Ovary (tissue), 9 donors: ENCODE data around the gene DCAF6. TPM values are rescaled to one million over a fixed set of nuclear protein-coding genes. Genes with fewer than 3 reads are reported as not detected.

ENCODE experiments used
- DNase-seq, 5 donors: peaks; one replicate each; pipeline ENCODE4 v3.0.0-alpha.2; 2019 to 2020
- H3K27ac ChIP-seq, 2 donors: fragments of 200-600 bp; one replicate each; pipeline versions ENCODE4 v1.5.1 to v1.8.0; 2019 to 2022
- H3K27me3 ChIP-seq: fragments of 200-600 bp; one replicate; pipeline ENCODE4 v1.8.0; 2022
- H3K36me3 ChIP-seq: fragments of 200-600 bp; sonication (generic); one replicate; pipeline ENCODE4 v1.5.1; 2019
- H3K4me1 ChIP-seq: one replicate; pipeline ENCODE4 v1.8.1; 2013; ENCODE audit warnings: mild to moderate bottlenecking, moderate library complexity; ENCODE audit not compliant: insufficient read depth
- H3K4me3 ChIP-seq: fragments of 200-600 bp; sonication (generic); one replicate; pipeline ENCODE4 v1.5.1; 2017
- H3K9me3 ChIP-seq, 2 donors: fragments of 200-600 bp in 1 of 2; sonication (generic) in 1 of 2; one replicate each; pipeline versions ENCODE4 v1.5.1 to v1.8.1; 2013 to 2019; ENCODE audit warnings: mild to moderate bottlenecking in 1 of 2, moderate library complexity in 1 of 2
- EP300 ChIP-seq: sonication (generic); formaldehyde crosslinking; IDR thresholded peaks from one replicate; pipeline ENCODE4 v1.6.1; 2017; ENCODE audit warnings: antibody characterized with exemption
- POLR2A ChIP-seq: fragments of 450-650 bp; IDR thresholded peaks from one replicate; pipeline ENCODE4 v1.6.1; 2017; ENCODE audit warnings: antibody characterized with exemption, mild to moderate bottlenecking, moderate library complexity
- WGBS, 3 donors: extraction: QIAGEN DNeasy Blood & Tissue Kit in 1 of 3; methylation state at CpG; one replicate each; pipeline versions ENCODE4 v1.1.5 to v1.1.7; 2013 to 2017; 5-methylcytosine and 5-hydroxymethylcytosine counted together
- intact Hi-C, 4 donors: fragments of 100-400 bp; cut with DNase I; formaldehyde crosslinking; loops; one replicate each; pipeline versions ENCODE4 v1.11.0 to v1.15.1; 2022 to 2023
- polyA plus RNA-seq, 2 donors: library from polyadenylated mRNA; stranded (reverse); fragments of 200-250 nt in 1 of 2; fragments of 350-450 nt in 1 of 2; fragmentation: Illumina TruSeq in 1 of 2; extraction: RNeasy Lipid Tissue Mini Kit (QIAGEN cat#74804) in 1 of 2; gene quantifications; one replicate each; pipeline ENCODE4 v1.2.3, GENCODE V29; 2013 to 2014
- total RNA-seq, 7 donors: library from RNA; depleted of rRNA in 2 of 7; stranded (reverse); fragments of >200 nt in 2 of 7; fragmentation: NEBNext Ultra II Directional in 3 of 7; extraction: Animal tissue kit (Norgen Biotek cat#: 25700) in 3 of 7; gene quantifications; one replicate each; pipeline versions ENCODE4 v1.1.0 to v1.2.4, GENCODE V29; 2016 to 2023
- TF ChIP-seq, protein P1 (sequence below), 3 donors: fragments of 450-650 bp in 2 of 3; fragments of 200-600 bp in 1 of 3; IDR thresholded peaks; one replicate each; pipeline versions ENCODE4 v1.5.1 to v1.8.0; 2016 to 2022; ENCODE audit warnings: antibody characterized with exemption in 3 of 3, mild to moderate bottlenecking in 1 of 3
- donor health status: DM: no; HTN: no; CAD: no; lungs with moderate emphysema.
- donor health status: DM: no; HTN: no; CAD: no.
- donor health status: Bipolar disorder and iron deficiency.
- donor health status: DM: yes; HTN: yes; CAD: no.
- donor health status: DM: no; HTN: no; CAD: no.
- donor health status: DM: yes; HTN: yes; CAD: no.

The DCAF6 gene
- total and polyA plus RNA-seq, 9 donors, result 32.1 to 65.9 (median 44.4) TPM

DNA sequence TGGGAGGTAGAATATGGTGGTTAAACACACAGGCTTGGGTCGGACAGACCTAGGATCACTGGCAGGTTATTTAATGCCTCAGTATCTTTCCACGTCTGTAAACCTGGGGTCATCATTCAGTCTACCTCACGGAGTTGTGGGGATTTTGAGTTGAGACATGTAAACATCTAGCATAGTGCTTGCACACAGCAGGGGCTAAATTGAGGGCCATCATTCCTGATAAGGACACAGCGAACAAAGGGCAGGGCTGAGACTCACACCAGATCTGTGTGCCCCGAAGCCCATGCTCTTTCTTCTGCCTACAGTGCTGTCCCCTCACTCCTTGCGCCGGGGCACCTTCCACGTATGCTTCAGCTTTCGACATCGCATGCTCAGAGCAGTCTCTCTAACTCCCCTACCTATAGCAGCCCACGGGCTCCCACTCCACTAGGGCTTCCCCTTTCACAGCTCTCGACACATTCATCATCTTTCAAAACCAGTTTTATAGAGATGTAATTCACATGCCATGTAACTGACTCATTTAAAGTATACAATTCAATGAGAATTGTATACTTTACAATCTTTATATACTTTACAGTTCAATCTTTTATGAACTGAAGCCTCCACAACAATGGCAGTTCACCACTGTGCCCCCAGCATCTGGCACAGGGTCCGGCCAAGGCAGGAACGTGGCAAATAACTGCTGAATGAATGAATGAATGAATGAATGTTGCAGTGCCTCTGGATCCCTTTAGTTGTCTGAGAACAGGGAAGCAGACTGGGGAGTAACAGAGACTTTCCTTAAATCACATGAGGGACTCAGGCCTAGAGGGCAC is 152.2 kb downstream of the DCAF6 start:
- Histone ChIP-seq H3K9me3 (no peaks in the 10 kb centered on the region), H3K27me3 (no peaks in the 10 kb centered on the region), H3K4me3 (no peak overlapping the region), H3K36me3 (no peaks in the 10 kb centered on the region), H3K27ac (no peak overlapping the region), H3K4me1 (peaks cover 18% of the 10 kb centered on the region)
- 94 to 95% (median 94%) methylated on average over 14 of the region's 14 CpGs for WGBS, 3 donors
- intact Hi-C loops, result loop anchor here in 2 of 4 donors (10.0 kb wide), 2 partner anchors 46 to 374 kb away; partner anchors contain the start of gene GPR161 (in 1 of the 2)
- DNase-seq, result no peak
- TF ChIP-seq POLR2A (no peak), EP300 (no peak)
- TF ChIP-seq, protein P1, sequence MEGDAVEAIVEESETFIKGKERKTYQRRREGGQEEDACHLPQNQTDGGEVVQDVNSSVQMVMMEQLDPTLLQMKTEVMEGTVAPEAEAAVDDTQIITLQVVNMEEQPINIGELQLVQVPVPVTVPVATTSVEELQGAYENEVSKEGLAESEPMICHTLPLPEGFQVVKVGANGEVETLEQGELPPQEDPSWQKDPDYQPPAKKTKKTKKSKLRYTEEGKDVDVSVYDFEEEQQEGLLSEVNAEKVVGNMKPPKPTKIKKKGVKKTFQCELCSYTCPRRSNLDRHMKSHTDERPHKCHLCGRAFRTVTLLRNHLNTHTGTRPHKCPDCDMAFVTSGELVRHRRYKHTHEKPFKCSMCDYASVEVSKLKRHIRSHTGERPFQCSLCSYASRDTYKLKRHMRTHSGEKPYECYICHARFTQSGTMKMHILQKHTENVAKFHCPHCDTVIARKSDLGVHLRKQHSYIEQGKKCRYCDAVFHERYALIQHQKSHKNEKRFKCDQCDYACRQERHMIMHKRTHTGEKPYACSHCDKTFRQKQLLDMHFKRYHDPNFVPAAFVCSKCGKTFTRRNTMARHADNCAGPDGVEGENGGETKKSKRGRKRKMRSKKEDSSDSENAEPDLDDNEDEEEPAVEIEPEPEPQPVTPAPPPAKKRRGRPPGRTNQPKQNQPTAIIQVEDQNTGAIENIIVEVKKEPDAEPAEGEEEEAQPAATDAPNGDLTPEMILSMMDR (IDR thresholded peaks at IDR 0.05), result no peak

DNA sequence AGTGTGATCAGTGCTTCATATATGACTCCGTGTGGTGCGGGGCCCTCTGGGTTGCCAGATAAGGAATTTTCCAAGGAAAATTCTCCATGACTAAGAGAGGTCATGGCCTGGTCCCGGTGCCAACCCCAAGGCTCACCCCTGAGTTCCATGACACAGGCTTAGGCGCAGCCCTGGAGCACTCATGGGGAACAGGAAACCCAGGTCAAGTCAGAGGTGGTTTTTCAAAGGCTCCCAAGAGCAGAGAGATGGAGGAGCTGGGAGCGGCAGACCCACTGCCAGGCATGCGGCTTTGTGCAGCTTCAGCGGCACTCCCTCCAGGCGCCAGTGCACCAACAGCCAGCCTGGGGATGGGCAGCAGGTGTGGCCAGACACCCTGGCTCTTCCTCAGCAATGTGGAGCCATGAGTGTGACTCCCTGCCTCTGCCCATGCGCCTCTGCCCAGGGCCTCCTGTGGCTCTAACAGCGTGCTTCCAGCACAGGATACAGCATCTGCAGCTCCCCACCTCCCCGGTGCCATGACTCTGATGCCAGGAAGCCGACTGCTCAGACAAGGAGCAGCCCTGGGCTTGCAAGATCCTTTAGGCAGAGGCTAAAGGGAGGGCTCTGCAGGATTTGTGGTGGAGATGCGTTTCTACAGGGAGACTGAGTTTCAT is 153.0 kb downstream of the DCAF6 start:
- WGBS, 3 donors, result 83 to 88% (median 87%) methylated on average over 9 to 13 of the region's 13 CpGs
- no peaks in the 10 kb centered on the region for H3K27me3 ChIP-seq
- no peaks in the 10 kb centered on the region for H3K36me3 ChIP-seq
- H3K9me3 ChIP-seq, result no peaks in the 10 kb centered on the region
- DNase-seq, result no peak
- intact Hi-C loops, result loop anchor here in 2 of 4 donors (10.0 kb wide), 2 partner anchors 45 to 375 kb away; partner anchors contain the start of gene GPR161 (in 1 of the 2)
- no peak overlapping the region for H3K27ac ChIP-seq
- H3K4me3 ChIP-seq, result no peak overlapping the region
- peaks cover 16% of the 10 kb centered on the region for H3K4me1 ChIP-seq
- TF ChIP-seq EP300 (no peak), POLR2A (no peak)
- TF ChIP-seq, protein P1 (IDR thresholded peaks at IDR 0.05), result no peak

DNA sequence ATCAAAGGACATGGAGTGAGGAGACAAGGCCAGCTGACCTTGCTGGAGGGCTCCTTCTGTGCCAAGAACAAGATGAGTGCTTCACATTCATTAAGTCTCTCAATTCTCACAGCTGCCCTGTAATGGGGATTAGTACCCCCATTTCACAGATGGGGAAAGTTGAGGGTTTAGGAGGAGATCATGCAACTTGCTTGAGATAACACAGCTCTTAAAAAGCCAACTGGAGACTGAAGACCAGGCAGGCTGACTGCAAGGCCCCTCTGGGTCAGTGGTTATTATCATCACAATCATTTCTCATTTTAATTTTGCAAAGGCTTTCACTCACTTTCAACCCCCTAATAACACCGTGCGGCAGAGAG is 153.5 kb downstream of the DCAF6 start:
- no peak overlapping the region for H3K4me3 ChIP-seq
- H3K27ac ChIP-seq, result no peak overlapping the region
- no peaks in the 10 kb centered on the region for H3K36me3 ChIP-seq
- no peaks in the 10 kb centered on the region for H3K27me3 ChIP-seq
- TF ChIP-seq, protein P1 (IDR thresholded peaks at IDR 0.05), result no peak
- no peak for TF ChIP-seq POLR2A
- TF ChIP-seq EP300, result no peak
- intact Hi-C loops, result loop anchor here in 3 of 4 donors (5.0 to 10.0 kb wide), 4 partner anchors 45 to 375 kb away; partner anchors contain the start of gene GPR161 (in 2 of the 3)
- no peak for DNase-seq
- WGBS, 3 donors, result 91 to 96% (median 94%) methylated on average over 2 of the region's 2 CpGs
- H3K4me1 ChIP-seq, result peaks cover 14% of the 10 kb centered on the region
- H3K9me3 ChIP-seq, result no peaks in the 10 kb centered on the region

DNA sequence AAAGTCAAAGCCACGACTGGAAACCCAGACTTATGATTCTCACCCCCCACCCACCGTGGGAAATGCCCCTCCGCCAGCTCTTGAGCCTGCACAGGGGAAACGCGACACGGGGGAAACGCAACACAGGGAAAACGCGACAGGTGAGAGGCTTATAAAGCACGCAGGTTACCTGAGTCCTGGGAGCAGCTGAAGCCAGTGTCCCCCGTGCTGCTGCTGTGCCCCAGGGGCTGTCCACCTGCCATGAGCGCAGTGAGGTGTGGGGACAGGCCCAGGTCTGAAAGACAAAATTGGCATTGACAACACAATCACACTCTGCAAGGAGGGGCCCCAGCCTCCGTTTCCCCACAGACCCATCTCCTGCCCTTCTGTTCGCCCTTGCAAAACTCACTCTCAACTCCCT is 153.9 kb downstream of the DCAF6 start:
- TF ChIP-seq, protein P1 (IDR thresholded peaks at IDR 0.05), result no peak
- TF ChIP-seq POLR2A (no peak), EP300 (no peak)
- no peak for DNase-seq
- H3K36me3 ChIP-seq, result no peaks in the 10 kb centered on the region
- H3K27me3 ChIP-seq, result no peaks in the 10 kb centered on the region
- peaks cover 14% of the 10 kb centered on the region for H3K4me1 ChIP-seq
- 93 to 97% (median 94%) methylated on average over 14 of the region's 14 CpGs for WGBS, 3 donors
- H3K27ac ChIP-seq, result no peak overlapping the region
- H3K4me3 ChIP-seq, result no peak overlapping the region
- intact Hi-C loops, result loop anchor here in 2 of 4 donors (5.0 kb wide), 2 partner anchors 47 to 52 kb away; partner anchors contain the start of gene GPR161 (in 1 of the 2)
- H3K9me3 ChIP-seq, result no peaks in the 10 kb centered on the region
